C4-2B (cell line): Measurements from ENCODE around the gene SEMA5B.

Experiments used
- ZFX ChIP-seq: fragments of 450-650 bp; IDR thresholded peaks from 2 replicates; pipeline ENCODE4 v1.6.1; 2017
- TF ChIP-seq, protein P1 (sequence below): fragments of 450-650 bp; conservative IDR thresholded peaks from 2 replicates; pipeline ENCODE4 v1.5.1; 2017; ENCODE audit warnings: mild to moderate bottlenecking

GRCh38 chr3:123072152-123072551, 44.6 kb upstream of the SEMA5B start:
- TF ChIP-seq, protein P1, sequence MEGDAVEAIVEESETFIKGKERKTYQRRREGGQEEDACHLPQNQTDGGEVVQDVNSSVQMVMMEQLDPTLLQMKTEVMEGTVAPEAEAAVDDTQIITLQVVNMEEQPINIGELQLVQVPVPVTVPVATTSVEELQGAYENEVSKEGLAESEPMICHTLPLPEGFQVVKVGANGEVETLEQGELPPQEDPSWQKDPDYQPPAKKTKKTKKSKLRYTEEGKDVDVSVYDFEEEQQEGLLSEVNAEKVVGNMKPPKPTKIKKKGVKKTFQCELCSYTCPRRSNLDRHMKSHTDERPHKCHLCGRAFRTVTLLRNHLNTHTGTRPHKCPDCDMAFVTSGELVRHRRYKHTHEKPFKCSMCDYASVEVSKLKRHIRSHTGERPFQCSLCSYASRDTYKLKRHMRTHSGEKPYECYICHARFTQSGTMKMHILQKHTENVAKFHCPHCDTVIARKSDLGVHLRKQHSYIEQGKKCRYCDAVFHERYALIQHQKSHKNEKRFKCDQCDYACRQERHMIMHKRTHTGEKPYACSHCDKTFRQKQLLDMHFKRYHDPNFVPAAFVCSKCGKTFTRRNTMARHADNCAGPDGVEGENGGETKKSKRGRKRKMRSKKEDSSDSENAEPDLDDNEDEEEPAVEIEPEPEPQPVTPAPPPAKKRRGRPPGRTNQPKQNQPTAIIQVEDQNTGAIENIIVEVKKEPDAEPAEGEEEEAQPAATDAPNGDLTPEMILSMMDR: no peak
- TF ChIP-seq ZFX: no peak
